Pulmonary artery endothelial cell (primary cell): ENCODE results near the gene RPS6KA2. TPM values are rescaled to one million over a fixed set of nuclear protein-coding genes. Genes with fewer than 3 reads are reported as not detected.
"Not testable (repeated sequence)": the region's sequence is repeated elsewhere in the genome, so short reads cannot be mapped to it uniquely, and the experiment has no call there.

Experiments used
- DNase-seq: peaks from one replicate; pipeline ENCODE4 v3.0.0-alpha.2; 2011; ENCODE audit warnings: low read depth, low spot score
- total RNA-seq: library from RNA; depleted of rRNA; stranded (reverse); fragments of >200 nt; gene quantifications from 2 replicates; pipeline ENCODE4 v1.2.3, GENCODE V29; 2014

Gene RPS6KA2
- total RNA-seq, 1 donor from 2014 or later = 124 TPM

- DNase-seq = no peak
Observed at GRCh38 chr6:166533205-166533824, 93.7 kb downstream of the RPS6KA2 start.

GRCh38 chr6:166532302-166532701, 94.7 kb downstream of the RPS6KA2 start:
- DNase-seq = no peak

GRCh38 chr6:166530211-166531095, 96.6 kb downstream of the RPS6KA2 start:
- no peak for DNase-seq

- DNase-seq = no peak
Observed at GRCh38 chr6:166529586-166529985, 97.5 kb downstream of the RPS6KA2 start.

- DNase-seq = not testable (repeated sequence)
Observed at GRCh38 chr6:166529058-166529457, 98.0 kb downstream of the RPS6KA2 start.

GRCh38 chr6:166527849-166528248, 99.2 kb downstream of the RPS6KA2 start:
- no peak for DNase-seq

- no peak for DNase-seq
Observed at GRCh38 chr6:166526937-166527336, 100.1 kb downstream of the RPS6KA2 start.

- DNase-seq = no peak
Observed at GRCh38 chr6:166525567-166525966, 101.5 kb downstream of the RPS6KA2 start.

- DNase-seq = no peak
Observed at GRCh38 chr6:166523782-166524559, 103.1 kb downstream of the RPS6KA2 start.

- DNase-seq = no peak
Observed at GRCh38 chr6:166520905-166521834, 105.9 kb downstream of the RPS6KA2 start.

- DNase-seq = no peak
Observed at GRCh38 chr6:166516251-166516884, 110.7 kb downstream of the RPS6KA2 start.

- peak; percentile 8 for DNase-seq
Observed at GRCh38 chr6:166515072-166515810, 111.8 kb downstream of the RPS6KA2 start.

GRCh38 chr6:166514196-166514595, 112.9 kb downstream of the RPS6KA2 start:
- DNase-seq = no peak

- no peak for DNase-seq
Observed at GRCh38 chr6:166512567-166512966, 114.5 kb downstream of the RPS6KA2 start.

GRCh38 chr6:166511316-166511715, 115.7 kb downstream of the RPS6KA2 start:
- DNase-seq = no peak

GRCh38 chr6:166509193-166509592, 117.9 kb downstream of the RPS6KA2 start:
- DNase-seq = no peak

- no peak for DNase-seq
Observed at GRCh38 chr6:166508726-166509125, 118.3 kb downstream of the RPS6KA2 start.

GRCh38 chr6:166507809-166508564, 119.1 kb downstream of the RPS6KA2 start:
- DNase-seq = no peak

- no peak for DNase-seq
Observed at GRCh38 chr6:166507380-166507779, 119.7 kb downstream of the RPS6KA2 start.
